ENCODE data around the gene DNM2.
"Not testable (repeated sequence)": the region's sequence is repeated elsewhere in the genome, so short reads cannot be mapped to it uniquely, and the experiment has no call there.

DNM2 gene

GRCh38 chr19:10864538-10864899 is 146.6 kb downstream of the DNM2 start:
- TF ChIP-seq, protein P1, sequence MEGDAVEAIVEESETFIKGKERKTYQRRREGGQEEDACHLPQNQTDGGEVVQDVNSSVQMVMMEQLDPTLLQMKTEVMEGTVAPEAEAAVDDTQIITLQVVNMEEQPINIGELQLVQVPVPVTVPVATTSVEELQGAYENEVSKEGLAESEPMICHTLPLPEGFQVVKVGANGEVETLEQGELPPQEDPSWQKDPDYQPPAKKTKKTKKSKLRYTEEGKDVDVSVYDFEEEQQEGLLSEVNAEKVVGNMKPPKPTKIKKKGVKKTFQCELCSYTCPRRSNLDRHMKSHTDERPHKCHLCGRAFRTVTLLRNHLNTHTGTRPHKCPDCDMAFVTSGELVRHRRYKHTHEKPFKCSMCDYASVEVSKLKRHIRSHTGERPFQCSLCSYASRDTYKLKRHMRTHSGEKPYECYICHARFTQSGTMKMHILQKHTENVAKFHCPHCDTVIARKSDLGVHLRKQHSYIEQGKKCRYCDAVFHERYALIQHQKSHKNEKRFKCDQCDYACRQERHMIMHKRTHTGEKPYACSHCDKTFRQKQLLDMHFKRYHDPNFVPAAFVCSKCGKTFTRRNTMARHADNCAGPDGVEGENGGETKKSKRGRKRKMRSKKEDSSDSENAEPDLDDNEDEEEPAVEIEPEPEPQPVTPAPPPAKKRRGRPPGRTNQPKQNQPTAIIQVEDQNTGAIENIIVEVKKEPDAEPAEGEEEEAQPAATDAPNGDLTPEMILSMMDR (IDR thresholded peaks at IDR 0.05; ENCODE audit: low read depth, low read length, missing control alignments): peak; percentile 95
- H3K4me3 ChIP-seq (ENCODE audit: low read depth, low read length): no peak overlapping the region
- peak; percentile 57 for DNase-seq (ENCODE audit: low read depth)
- in situ Hi-C loops (cut with HindIII; ENCODE audit: low sequenced_read_pairs): no loop called here

GRCh38 chr19:10866495-10866894 is 148.6 kb downstream of the DNM2 start:
- TF ChIP-seq, protein P1 (IDR thresholded peaks at IDR 0.05; ENCODE audit: low read depth, low read length, missing control alignments): no peak
- in situ Hi-C loops (cut with HindIII; ENCODE audit: low sequenced_read_pairs): no loop called here
- H3K4me3 ChIP-seq (ENCODE audit: low read depth, low read length): no peak overlapping the region
- DNase-seq (ENCODE audit: low read depth): no peak

- no peak overlapping the region for H3K4me3 ChIP-seq (ENCODE audit: low read depth, low read length)
- DNase-seq (ENCODE audit: low read depth): no peak
- in situ Hi-C loops (cut with HindIII; ENCODE audit: low sequenced_read_pairs): no loop called here
- TF ChIP-seq, protein P1 (IDR thresholded peaks at IDR 0.05; ENCODE audit: low read depth, low read length, missing control alignments): no peak
These were observed 151.1 kb downstream of the DNM2 start for GRCh38 chr19:10868872-10869547.

DNA sequence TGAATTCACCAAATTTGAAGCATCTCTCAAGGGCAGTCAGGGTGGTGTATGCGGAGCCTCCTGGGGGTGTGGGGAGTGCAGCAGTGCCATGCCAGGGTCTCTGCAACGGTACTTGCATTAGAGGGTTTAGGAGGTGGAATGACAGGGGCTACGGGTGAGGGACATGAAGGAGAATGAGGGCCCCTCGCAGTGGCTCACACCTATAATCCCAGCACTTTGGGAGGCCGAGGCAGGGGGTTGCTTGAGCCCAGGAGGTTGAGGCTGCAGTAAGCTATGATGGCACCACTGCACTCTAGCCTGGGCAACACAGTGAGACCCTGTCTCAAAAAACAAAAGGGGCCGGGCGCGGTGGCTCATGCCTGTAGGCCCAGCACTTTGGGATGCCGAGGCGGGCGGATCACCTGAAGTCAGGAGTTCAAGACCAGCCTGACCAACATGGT is 152.0 kb downstream of the DNM2 start:
- in situ Hi-C loops (cut with HindIII; ENCODE audit: low sequenced_read_pairs); DNase-seq (ENCODE audit: low read depth); H3K4me3 ChIP-seq (ENCODE audit: low read depth, low read length): not testable (repeated sequence)

GRCh38 chr19:10870501-10870954 is 152.6 kb downstream of the DNM2 start:
- peak overlapping the region; percentile 40 for H3K4me3 ChIP-seq (ENCODE audit: low read depth, low read length)
- no peak for DNase-seq (ENCODE audit: low read depth)
- TF ChIP-seq, protein P1 (IDR thresholded peaks at IDR 0.05; ENCODE audit: low read depth, low read length, missing control alignments): no peak
- in situ Hi-C loops (cut with HindIII; ENCODE audit: low sequenced_read_pairs): no loop called here

GRCh38 chr19:10870955-10871603 is 153.2 kb downstream of the DNM2 start, which contains the start of gene CARM1:
CARM1 (plus strand) TSS chr19:10871553; CDS start chr19:10871703, 150 bp downstream.
- TF ChIP-seq, protein P1 (IDR thresholded peaks at IDR 0.05; ENCODE audit: low read depth, low read length, missing control alignments): peak; percentile 50
- in situ Hi-C loops (cut with HindIII; ENCODE audit: low sequenced_read_pairs): no loop called here
- peak; percentile 94 for DNase-seq (ENCODE audit: low read depth)

More at GRCh38 chr19:10870955-10871603, 153.2 kb downstream of the DNM2 start, which contains the start of gene CARM1:
- H3K4me3 ChIP-seq (ENCODE audit: low read depth, low read length): peak within 1 kb of the TSS; percentile 80

Data from astrocyte of the cerebellum (primary cell).